ENCODE data around the gene NBAS. TPM values are rescaled to one million over a fixed set of nuclear protein-coding genes. Genes with fewer than 3 reads are reported as not detected.

The NBAS gene
- total RNA-seq, 1 experiment from 2014 or later: 32.5 TPM

GRCh38 chr2:15595936-15596335 is 34.8 kb upstream of the NBAS start:
- Mint-ChIP-seq H3K27me3 (ENCODE audit: low read depth) (no peaks in the 10 kb centered on the region), H3K4me1 (peaks cover 13 to 16% of the 10 kb centered on the region in 2 experiments), H3K4me3 (no peak overlapping the region), H3K27ac (no peak overlapping the region), H3K9me3 (no peaks in the 10 kb centered on the region), H3K36me3 (ENCODE audit: insufficient read depth in 1 of 3, low read depth in 3 of 3) (peaks cover 28 to 54% (median 51%) of the 10 kb centered on the region in 3 experiments)
- no peaks in the 10 kb centered on the region for H4K20me1 ChIP-seq (ENCODE audit: control insufficient read depth, insufficient read depth, insufficient read length)
- H3K23me2 ChIP-seq (ENCODE audit: insufficient read length, low read depth, low read length, poor library complexity, severe bottlenecking): peaks cover 6% of the 10 kb centered on the region
- no peaks in the 10 kb centered on the region for H3K4me1 ChIP-seq (ENCODE audit: insufficient read depth, low read length)
- no peaks in the 10 kb centered on the region for H3K9me3 ChIP-seq (ENCODE audit: control insufficient read depth, low read depth, low read length)
- H3K79me1 ChIP-seq (ENCODE audit: insufficient read depth, low read depth, low read length, poor library complexity, severe bottlenecking): no peaks in the 10 kb centered on the region
- H3K79me2 ChIP-seq (ENCODE audit: insufficient read depth, low read length): peaks cover 6% of the 10 kb centered on the region; the same call in 1 of the 2 replicates
- H3K9ac ChIP-seq (ENCODE audit: extremely low read depth, insufficient read length, low read length): no peak overlapping the region
- H3T11ph ChIP-seq (ENCODE audit: low read length): no peak overlapping the region
- no peak overlapping the region for H4K91ac ChIP-seq (ENCODE audit: insufficient read length, low read depth, low read length)
- no peak overlapping the region for H3K4me2 ChIP-seq (ENCODE audit: insufficient read depth, insufficient read length, low read length)
- H2BK120ac ChIP-seq (ENCODE audit: low read depth, low read length, poor library complexity, severe bottlenecking): no peak overlapping the region
- H3K27me3 ChIP-seq (ENCODE audit: insufficient read depth, low read length): no peaks in the 10 kb centered on the region
- H4K5ac ChIP-seq (ENCODE audit: insufficient read length, low read depth, low read length): no peak overlapping the region
- no peak overlapping the region for H2BK20ac ChIP-seq (ENCODE audit: low read depth, low read length, poor library complexity, severe bottlenecking)
- H2AFZ ChIP-seq (ENCODE audit: low read length): no peak overlapping the region
- no peak for TF ChIP-seq CTCF (conservative IDR thresholded peaks at IDR 0.05)
- H3K27ac ChIP-seq (ENCODE audit: insufficient read length, low read depth, low read length): no peak overlapping the region
- H3K4ac ChIP-seq (ENCODE audit: low read depth, low read length): no peak overlapping the region
- no peak overlapping the region for H2BK15ac ChIP-seq (ENCODE audit: low read depth, low read length)
- H2BK5ac ChIP-seq (ENCODE audit: insufficient read length, low read length): no peak overlapping the region
- H3K56ac ChIP-seq (ENCODE audit: insufficient read length, low read depth, low read length): no peak overlapping the region
- H4K8ac ChIP-seq (replicated peaks; ENCODE audit: insufficient read length, low read depth, low read length): no peak overlapping the region
- no peak overlapping the region for H2BK12ac ChIP-seq (ENCODE audit: insufficient read length, low read depth, low read length)
- no peak for DNase-seq
- H3K23ac ChIP-seq (ENCODE audit: insufficient read length, low read depth, low read length): no peak overlapping the region
- no peak overlapping the region for H3K18ac ChIP-seq (ENCODE audit: insufficient read length, low read depth, low read length)
- no peak overlapping the region for H2AK5ac ChIP-seq (ENCODE audit: insufficient read length, low read length)
- no peak overlapping the region for H3K14ac ChIP-seq (ENCODE audit: insufficient read depth, low read length)
- no CpG with 5 or more reads among the region's 4 CpGs for WGBS (ENCODE audit: extremely low coverage, insufficient read length, low lambda C conversion rate)
